ENCODE data around the gene CRYL1.

CRYL1 gene

DNA sequence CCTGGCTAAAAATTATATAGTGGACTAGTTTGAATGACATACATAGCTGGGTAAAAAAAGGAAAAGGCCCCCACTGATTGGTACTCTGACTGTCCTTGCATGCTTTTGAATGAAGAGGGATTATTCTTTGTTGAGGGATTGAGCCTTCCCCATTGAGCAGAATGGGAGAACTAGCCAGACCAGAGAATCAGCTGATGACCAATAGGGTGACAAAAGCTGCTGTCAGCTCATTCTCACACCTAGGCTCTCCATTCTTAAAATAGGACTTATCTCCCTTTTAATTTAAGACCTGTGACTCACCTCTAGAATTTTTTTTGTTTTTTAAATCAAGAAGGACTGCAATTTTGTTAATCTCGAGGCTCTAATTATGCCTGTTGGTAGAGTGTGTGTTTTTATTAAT is 79.3 kb downstream of the CRYL1 start:
- peaks cover 11% of the 10 kb centered on the region; the same call in 1 of the 2 replicates for H3K9me3 ChIP-seq (ENCODE audit: insufficient read depth, low read length)
- no peak overlapping the region for H2AFZ ChIP-seq (ENCODE audit: low read depth, low read length, severe bottlenecking)
- no peaks in the 10 kb centered on the region for H3K36me3 ChIP-seq (ENCODE audit: low read length)
- H3F3A ChIP-seq (ENCODE audit: insufficient read depth), result no peaks in the 10 kb centered on the region
- H4K20me1 ChIP-seq (ENCODE audit: low read depth, low read length), result no peaks in the 10 kb centered on the region
- H3K9me2 ChIP-seq (replicated peaks; ENCODE audit: insufficient read depth, low read length), result no peaks in the 10 kb centered on the region
- TF ChIP-seq, protein P1, sequence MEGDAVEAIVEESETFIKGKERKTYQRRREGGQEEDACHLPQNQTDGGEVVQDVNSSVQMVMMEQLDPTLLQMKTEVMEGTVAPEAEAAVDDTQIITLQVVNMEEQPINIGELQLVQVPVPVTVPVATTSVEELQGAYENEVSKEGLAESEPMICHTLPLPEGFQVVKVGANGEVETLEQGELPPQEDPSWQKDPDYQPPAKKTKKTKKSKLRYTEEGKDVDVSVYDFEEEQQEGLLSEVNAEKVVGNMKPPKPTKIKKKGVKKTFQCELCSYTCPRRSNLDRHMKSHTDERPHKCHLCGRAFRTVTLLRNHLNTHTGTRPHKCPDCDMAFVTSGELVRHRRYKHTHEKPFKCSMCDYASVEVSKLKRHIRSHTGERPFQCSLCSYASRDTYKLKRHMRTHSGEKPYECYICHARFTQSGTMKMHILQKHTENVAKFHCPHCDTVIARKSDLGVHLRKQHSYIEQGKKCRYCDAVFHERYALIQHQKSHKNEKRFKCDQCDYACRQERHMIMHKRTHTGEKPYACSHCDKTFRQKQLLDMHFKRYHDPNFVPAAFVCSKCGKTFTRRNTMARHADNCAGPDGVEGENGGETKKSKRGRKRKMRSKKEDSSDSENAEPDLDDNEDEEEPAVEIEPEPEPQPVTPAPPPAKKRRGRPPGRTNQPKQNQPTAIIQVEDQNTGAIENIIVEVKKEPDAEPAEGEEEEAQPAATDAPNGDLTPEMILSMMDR (IDR thresholded peaks at IDR 0.05; ENCODE audit: insufficient read depth, low read length, poor library complexity, severe bottlenecking), result no peak
- no peak for TF ChIP-seq EZH2phosphoT487 (conservative IDR thresholded peaks at IDR 0.05; ENCODE audit: low read length)
- no peak overlapping the region for H3K4me2 ChIP-seq (ENCODE audit: low read depth, low read length, poor library complexity, severe bottlenecking)
- H3K4me3 ChIP-seq (ENCODE audit: insufficient read depth, low read length, poor library complexity, severe bottlenecking), result no peak overlapping the region
- H3K79me2 ChIP-seq (ENCODE audit: insufficient read depth, low read length), result no peaks in the 10 kb centered on the region
- no peak overlapping the region for H3K27ac ChIP-seq (ENCODE audit: low read depth, low read length)
- H3K27me3 ChIP-seq (ENCODE audit: low read length), result no peaks in the 10 kb centered on the region
- H3K9ac ChIP-seq (ENCODE audit: low read length), result no peak overlapping the region

DNA sequence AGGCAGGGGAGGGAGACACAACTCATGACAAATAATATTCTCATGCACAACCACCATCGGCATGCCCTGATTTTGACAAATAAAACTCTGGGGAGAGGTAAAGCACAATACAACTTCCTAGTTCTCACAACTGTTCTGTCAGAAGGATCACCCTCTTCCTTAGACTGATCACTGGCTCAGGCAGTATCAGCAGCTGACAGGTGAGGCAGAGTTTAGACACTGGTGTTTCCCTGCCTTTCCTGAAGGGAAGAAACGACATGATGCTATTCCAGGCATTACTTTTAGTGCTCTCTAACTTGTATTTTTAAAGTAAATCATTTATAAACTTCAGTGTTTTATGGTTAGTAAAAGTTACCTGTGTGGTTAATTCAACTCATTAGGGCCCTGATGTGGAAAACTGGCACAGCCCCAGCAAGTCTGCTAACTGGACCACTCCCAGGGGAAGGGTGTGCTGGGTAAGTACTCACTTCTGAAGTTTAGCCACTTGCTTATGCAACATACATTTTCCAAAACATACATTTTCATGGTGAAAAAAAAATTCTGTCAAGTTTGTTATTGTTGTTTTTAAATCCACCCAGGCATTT is 82.8 kb downstream of the CRYL1 start:
- H3K4me3 ChIP-seq (ENCODE audit: insufficient read depth, low read length, poor library complexity, severe bottlenecking), result no peak overlapping the region
- no peaks in the 10 kb centered on the region for H4K20me1 ChIP-seq (ENCODE audit: low read depth, low read length)
- H3K36me3 ChIP-seq (ENCODE audit: low read length), result no peaks in the 10 kb centered on the region
- peaks cover 4% of the 10 kb centered on the region; the same call in 1 of the 2 replicates for H3K9me3 ChIP-seq (ENCODE audit: insufficient read depth, low read length)
- no peak overlapping the region for H2AFZ ChIP-seq (ENCODE audit: low read depth, low read length, severe bottlenecking)
- no peaks in the 10 kb centered on the region for H3K27me3 ChIP-seq (ENCODE audit: low read length)
- H3K79me2 ChIP-seq (ENCODE audit: insufficient read depth, low read length), result no peaks in the 10 kb centered on the region
- H3K4me2 ChIP-seq (ENCODE audit: low read depth, low read length, poor library complexity, severe bottlenecking), result no peak overlapping the region
- H3K9ac ChIP-seq (ENCODE audit: low read length), result no peak overlapping the region
- H3K9me2 ChIP-seq (replicated peaks; ENCODE audit: insufficient read depth, low read length), result no peaks in the 10 kb centered on the region
- no peaks in the 10 kb centered on the region for H3F3A ChIP-seq (ENCODE audit: insufficient read depth)
- no peak overlapping the region for H3K27ac ChIP-seq (ENCODE audit: low read depth, low read length)
- no peak for TF ChIP-seq EZH2phosphoT487 (conservative IDR thresholded peaks at IDR 0.05; ENCODE audit: low read length)
- TF ChIP-seq, protein P1 (IDR thresholded peaks at IDR 0.05; ENCODE audit: insufficient read depth, low read length, poor library complexity, severe bottlenecking), result no peak

- Histone ChIP-seq H3K4me2 (ENCODE audit: low read depth, low read length, poor library complexity, severe bottlenecking) (no peak overlapping the region), H3K4me3 (ENCODE audit: insufficient read depth, low read length, poor library complexity, severe bottlenecking) (no peak overlapping the region), H3K9me3 (ENCODE audit: insufficient read depth, low read length) (no peaks in the 10 kb centered on the region), H3K9ac (ENCODE audit: low read length) (no peak overlapping the region), H3K79me2 (ENCODE audit: insufficient read depth, low read length) (no peaks in the 10 kb centered on the region), H4K20me1 (ENCODE audit: low read depth, low read length) (no peaks in the 10 kb centered on the region), H2AFZ (ENCODE audit: low read depth, low read length, severe bottlenecking) (no peak overlapping the region), H3K9me2 (replicated peaks; ENCODE audit: insufficient read depth, low read length) (no peaks in the 10 kb centered on the region), H3K27ac (ENCODE audit: low read depth, low read length) (no peak overlapping the region), H3F3A (ENCODE audit: insufficient read depth) (no peaks in the 10 kb centered on the region), H3K36me3 (ENCODE audit: low read length) (no peaks in the 10 kb centered on the region), H3K27me3 (ENCODE audit: low read length) (no peaks in the 10 kb centered on the region)
- no peak for TF ChIP-seq EZH2phosphoT487 (conservative IDR thresholded peaks at IDR 0.05; ENCODE audit: low read length)
- TF ChIP-seq, protein P1 (IDR thresholded peaks at IDR 0.05; ENCODE audit: insufficient read depth, low read length, poor library complexity, severe bottlenecking), result no peak
These were observed 83.3 kb downstream of the CRYL1 start for GRCh38 chr13:20442375-20442774.

Measured in SU-DHL-6 (cell line).